ENCODE measurements around the gene RAB11FIP2. TPM values are rescaled to one million over a fixed set of nuclear protein-coding genes. Genes with fewer than 3 reads are reported as not detected.

The RAB11FIP2 gene
- total and polyA plus RNA-seq, 8 donors = 4.3 to 74.1 (median 16.8) TPM

GRCh38 chr10:117965984-117966383 lies 80.8 kb downstream of the RAB11FIP2 start:
- Histone ChIP-seq H3K9me3 (peaks cover 0 to 7% (median 0%) of the 10 kb centered on the region in 4 donors), H3K4me1 (no peaks in the 10 kb centered on the region), H3K4me3 (no peak overlapping the region), H3K27me3 (peaks cover 0 to 7% (median 0%) of the 10 kb centered on the region in 3 donors), H3K27ac (no peak overlapping the region), H3K36me3 (no peaks in the 10 kb centered on the region)
- WGBS, 5 donors = 47 to 76% (median 60%) methylated on average over 2 of the region's 2 CpGs
- no peak for DNase-seq
- intact Hi-C loops (cut with DNase I; ENCODE audit: low total_unique reads) = no loop called here
- no peak for TF ChIP-seq POLR2AphosphoS5 (IDR thresholded peaks at IDR 0.05)
- TF ChIP-seq CTCF (IDR thresholded peaks at IDR 0.05) = no peak
- TF ChIP-seq EP300 (IDR thresholded peaks at IDR 0.05) = no peak
- TF ChIP-seq POLR2A (IDR thresholded peaks at IDR 0.05) = no peak

- Histone ChIP-seq H3K27ac (no peak overlapping the region), H3K27me3 (peaks cover 0 to 7% (median 0%) of the 10 kb centered on the region in 3 donors), H3K4me1 (no peaks in the 10 kb centered on the region), H3K9me3 (peaks cover 0 to 3% (median 0%) of the 10 kb centered on the region in 4 donors), H3K36me3 (no peaks in the 10 kb centered on the region), H3K4me3 (no peak overlapping the region)
- TF ChIP-seq POLR2A (IDR thresholded peaks at IDR 0.05) (no peak), EP300 (IDR thresholded peaks at IDR 0.05) (no peak), POLR2AphosphoS5 (IDR thresholded peaks at IDR 0.05) (no peak), CTCF (IDR thresholded peaks at IDR 0.05) (no peak)
- intact Hi-C loops (cut with DNase I; ENCODE audit: low total_unique reads) = no loop called here
- DNase-seq = no peak
- 85 to 91% (median 88%) methylated on average over 4 of the region's 4 CpGs for WGBS, 5 donors
Measured at GRCh38 chr10:117964536-117964935, 82.2 kb downstream of the RAB11FIP2 start.

- peak in 1 of 2 donors; percentile 7 for DNase-seq
- 35 to 56% (median 36%) methylated on average over 4 of the region's 4 CpGs for WGBS, 5 donors
- Histone ChIP-seq H3K9me3 (no peaks in the 10 kb centered on the region), H3K27me3 (no peaks in the 10 kb centered on the region), H3K27ac (no peak overlapping the region), H3K4me1 (no peaks in the 10 kb centered on the region), H3K4me3 (no peak overlapping the region), H3K36me3 (no peaks in the 10 kb centered on the region)
- intact Hi-C loops (cut with DNase I; ENCODE audit: low total_unique reads) = no loop called here
- TF ChIP-seq EP300 (IDR thresholded peaks at IDR 0.05) = no peak
- TF ChIP-seq POLR2AphosphoS5 (IDR thresholded peaks at IDR 0.05) = no peak
- no peak for TF ChIP-seq POLR2A (IDR thresholded peaks at IDR 0.05)
- TF ChIP-seq CTCF (IDR thresholded peaks at IDR 0.05) = no peak
Measured at GRCh38 chr10:117960345-117960935, 86.3 kb downstream of the RAB11FIP2 start.

GRCh38 chr10:117956972-117957371 lies 89.8 kb downstream of the RAB11FIP2 start:
- Histone ChIP-seq H3K4me3 (no peak overlapping the region), H3K36me3 (no peaks in the 10 kb centered on the region), H3K4me1 (no peaks in the 10 kb centered on the region), H3K27me3 (no peaks in the 10 kb centered on the region), H3K27ac (no peak overlapping the region), H3K9me3 (no peaks in the 10 kb centered on the region)
- intact Hi-C loops (cut with DNase I; ENCODE audit: low total_unique reads) = no loop called here
- DNase-seq = no peak
- WGBS, 5 donors = 60 to 79% (median 70%) methylated on average over 2 of the region's 2 CpGs
- TF ChIP-seq POLR2A (IDR thresholded peaks at IDR 0.05) (no peak), POLR2AphosphoS5 (IDR thresholded peaks at IDR 0.05) (no peak), CTCF (IDR thresholded peaks at IDR 0.05) (no peak)

Measured in stomach (tissue), 9 donors.